HG02642 (cell line): ENCODE measurements around the gene CST3.
"Not testable (repeated sequence)": the region's sequence is repeated elsewhere in the genome, so short reads cannot be mapped to it uniquely, and the experiment has no call there.

ENCODE experiments used
- ATAC-seq: cut with Tn5 transposase; IDR thresholded peaks from one replicate; pipeline ENCODE4 v1.9.1; 2021; ENCODE audit warnings: mild to moderate bottlenecking; ENCODE audit not compliant: unreplicated experiment, poor library complexity

CST3 gene, protein sequence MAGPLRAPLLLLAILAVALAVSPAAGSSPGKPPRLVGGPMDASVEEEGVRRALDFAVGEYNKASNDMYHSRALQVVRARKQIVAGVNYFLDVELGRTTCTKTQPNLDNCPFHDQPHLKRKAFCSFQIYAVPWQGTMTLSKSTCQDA

DNA sequence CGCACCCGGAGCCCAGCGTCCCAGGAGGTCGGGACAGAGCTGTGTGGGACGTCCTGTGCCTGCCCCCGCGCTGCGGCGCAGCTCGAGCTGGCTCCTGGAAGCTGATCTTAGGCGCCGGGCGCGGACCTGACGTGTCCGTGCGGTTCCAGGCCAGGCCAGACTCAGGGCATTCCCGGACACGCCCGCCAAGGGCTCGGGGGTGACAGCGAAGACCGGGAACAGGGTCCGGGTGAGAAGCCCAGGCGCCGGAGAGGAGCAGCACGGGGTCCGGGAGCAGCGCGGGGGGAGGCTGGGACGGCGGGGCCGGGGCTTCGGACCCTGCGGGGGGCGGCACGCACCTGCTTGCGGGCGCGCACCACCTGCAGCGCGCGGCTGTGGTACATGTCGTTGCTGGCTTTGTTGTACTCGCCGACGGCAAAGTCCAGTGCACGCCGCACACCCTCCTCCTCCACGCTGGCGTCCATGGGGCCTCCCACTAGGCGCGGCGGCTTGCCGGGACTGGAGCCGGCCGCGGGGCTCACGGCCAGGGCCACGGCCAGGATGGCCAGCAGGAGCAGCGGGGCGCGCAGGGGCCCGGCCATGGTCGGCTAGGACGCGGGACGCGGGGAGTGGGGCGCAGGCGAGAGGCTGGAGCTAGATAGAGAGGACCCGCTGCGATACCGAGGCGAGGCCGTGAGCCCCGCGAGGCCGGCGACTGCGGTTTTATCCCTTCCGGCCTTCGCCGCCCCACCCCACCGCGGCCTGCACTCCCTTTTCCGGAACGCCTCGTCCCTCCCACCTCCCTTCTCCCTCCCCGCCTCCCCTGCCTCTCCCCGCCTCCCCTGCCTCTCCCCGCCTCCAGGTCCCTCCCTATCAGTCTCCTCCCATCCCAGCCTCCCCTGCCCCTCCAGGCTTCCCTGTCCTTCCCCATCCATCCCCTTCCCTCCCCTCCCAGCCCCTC, at the start of gene CST3:
CST3 (minus strand) TSS at position 674 of the 940 bp plus-strand sequence; CDS start at position 581, 93 bp downstream.
- ATAC-seq = peak; percentile 70

DNA sequence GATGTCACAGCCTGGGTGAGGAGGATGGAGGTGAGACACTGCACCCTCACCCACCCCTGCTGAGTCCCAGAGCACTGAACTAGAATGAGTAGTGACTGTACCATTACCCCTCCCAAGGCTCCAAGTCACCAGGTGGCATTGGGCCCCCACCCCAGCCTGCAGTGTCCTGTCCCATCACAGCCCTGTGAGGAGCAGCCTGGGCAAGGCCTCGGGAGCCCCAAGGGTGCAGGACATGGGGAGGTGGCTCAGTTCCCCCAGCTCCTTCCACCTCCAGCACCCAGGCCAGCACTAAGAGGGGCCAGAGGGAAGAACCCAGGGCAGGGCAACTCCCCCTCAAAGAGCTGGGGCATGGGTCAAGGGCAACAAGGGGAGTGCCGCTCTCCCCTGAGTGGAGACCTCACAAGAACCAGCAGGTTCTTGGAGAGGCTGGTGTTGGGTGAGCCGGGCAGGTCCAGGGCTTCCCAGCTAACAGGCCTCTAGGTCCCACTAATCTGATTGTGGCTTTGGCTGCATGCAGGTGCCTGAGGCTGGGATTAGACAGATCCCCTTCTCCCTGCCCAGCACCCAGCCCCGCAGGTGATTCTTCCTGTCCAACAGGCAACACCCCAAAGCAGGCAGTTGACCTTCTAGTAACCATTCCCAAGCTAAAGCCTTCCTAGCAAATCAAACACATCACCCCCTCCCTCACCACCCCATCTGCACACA, 48.4 kb upstream of the CST3 start:
- ATAC-seq = no peak

DNA sequence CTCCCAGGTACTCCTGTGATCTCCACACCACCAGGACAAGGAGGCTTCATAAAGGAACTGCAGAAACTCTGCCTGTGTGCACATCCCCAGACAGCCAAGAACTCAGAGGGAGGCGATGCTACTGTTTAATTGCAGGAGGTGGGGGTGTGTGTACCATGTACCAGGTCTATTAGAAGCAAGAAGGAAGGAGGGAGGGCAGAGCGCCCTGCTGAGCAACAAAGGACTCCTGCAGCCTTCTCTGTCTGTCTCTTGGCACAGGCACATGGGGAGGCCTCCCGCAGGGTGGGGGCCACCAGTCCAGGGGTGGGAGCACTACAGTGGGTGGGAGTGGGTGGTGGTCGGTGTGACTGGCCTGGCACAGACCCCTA, 47.8 kb upstream of the CST3 start:
- not testable (repeated sequence) for ATAC-seq

DNA sequence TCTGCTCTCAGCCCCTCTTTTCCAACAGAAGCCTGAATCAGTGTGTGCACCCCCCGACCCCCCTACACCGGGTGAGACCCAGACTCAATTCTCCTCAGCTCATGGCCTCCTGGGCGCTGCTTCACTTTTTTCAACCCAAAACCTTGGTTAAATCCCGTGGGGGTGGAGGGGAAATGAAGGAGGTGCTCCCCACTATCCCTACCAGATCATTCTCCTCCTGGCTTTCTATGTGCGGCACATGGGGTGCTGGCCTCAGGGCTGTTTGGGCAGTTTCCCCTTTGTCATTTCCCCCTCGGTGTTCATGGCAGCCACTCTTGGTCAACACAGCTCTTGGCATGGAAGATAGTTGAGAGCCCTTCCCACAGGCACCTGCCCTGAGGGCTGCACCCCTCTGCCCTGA, 46.5 kb upstream of the CST3 start:
- no peak for ATAC-seq

DNA sequence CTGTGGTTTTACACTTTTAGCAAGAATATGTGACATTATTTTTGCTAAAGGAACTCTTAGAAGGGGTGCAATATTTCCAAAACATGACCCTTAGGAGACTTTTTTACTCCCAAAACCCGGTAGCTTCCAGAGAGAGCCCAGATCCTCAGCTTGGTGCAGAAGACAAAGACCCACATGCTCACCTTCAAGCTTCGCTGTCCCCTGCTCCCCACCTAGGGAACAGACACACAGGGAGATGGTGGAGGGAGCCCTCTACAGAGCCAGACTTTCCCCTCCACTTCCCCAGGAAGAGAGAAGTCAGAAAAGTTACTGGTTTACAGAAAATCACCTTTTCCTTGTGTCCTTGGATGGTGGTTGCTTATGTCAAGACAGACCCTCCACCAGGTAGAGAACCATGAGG, 46.1 kb upstream of the CST3 start:
- ATAC-seq = no peak

DNA sequence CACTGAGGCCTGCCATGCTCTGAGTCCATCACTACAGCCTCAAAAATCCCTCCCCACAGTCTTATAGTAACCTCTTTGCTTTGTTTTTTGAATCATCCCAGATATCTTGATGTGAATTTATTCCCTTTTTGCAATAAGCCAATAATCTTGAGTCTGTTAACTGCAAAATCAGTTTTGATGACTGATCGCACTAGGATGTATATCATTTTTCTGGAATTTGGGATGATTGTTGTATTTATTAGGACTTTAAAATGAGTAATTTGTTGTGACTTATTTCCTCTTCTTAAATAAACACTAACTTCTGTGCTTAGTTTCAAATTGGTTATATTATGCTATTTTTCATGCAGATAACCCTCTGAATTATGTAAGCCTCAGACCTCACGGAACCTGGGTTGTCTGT, 45.5 kb upstream of the CST3 start:
- ATAC-seq = no peak

DNA sequence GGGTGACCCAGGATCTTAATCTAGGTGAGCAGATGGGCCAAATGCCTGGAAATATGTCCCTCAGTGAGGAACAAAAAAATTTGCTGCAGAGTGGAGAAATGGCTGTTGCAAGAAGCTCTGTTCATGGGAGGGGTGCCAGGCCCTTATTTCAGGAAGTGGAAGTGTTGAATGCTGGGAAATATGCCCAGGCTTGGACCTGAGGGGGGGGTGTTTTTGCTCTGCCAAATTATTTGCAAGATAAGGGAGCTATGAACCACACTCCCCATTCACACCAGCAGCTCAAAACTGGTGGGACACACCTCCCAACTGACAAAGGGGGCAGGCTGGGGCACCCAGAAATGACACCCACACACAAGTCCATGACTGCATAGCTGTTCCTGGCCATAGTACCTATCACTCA, 42.4 kb upstream of the CST3 start:
- no peak for ATAC-seq

DNA sequence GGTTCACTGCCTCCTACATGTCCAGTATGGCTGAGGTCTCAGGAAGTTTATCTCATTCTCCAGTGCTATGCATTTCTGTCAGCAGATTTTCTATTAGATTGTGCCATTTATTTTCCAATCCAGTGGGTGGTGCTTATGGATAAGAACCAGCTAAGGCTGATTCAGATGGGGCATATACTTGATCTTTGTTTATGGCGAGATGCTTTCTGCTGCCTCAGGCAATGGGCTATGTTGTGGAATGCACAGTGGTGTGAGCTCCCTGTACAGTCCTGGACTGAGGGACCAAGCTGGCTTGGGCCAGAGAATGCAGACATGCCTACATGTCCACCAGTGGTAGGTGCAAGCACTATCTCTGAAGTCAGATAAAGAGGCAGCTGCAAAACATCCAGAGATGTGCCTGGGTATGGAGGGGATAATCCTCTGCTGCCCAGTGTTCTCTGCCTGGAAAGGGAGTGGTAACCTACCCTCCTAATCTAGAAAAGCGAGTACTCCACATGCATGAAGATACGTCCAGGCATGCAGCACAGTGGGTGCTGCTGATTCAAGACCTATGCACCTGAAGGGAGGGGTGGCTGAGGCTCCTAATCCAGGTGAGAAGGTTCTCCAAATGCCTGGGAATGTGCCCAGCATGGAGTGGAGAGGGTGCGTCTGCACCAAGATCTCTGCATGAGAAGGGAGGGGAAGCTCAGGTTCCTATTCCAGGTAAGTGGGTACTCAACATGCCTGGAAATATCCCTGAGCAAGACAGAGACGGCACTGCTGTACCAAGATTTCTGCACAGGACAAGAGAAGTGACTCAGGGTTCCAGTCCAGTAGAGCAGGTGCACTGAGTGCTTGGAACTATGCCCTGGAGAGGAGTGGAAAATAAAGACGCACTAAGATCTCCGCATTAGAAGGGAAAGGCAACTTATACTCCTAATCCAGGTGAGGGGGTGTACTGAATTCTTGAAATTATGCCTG, 41.7 kb upstream of the CST3 start:
- ATAC-seq = no peak

DNA sequence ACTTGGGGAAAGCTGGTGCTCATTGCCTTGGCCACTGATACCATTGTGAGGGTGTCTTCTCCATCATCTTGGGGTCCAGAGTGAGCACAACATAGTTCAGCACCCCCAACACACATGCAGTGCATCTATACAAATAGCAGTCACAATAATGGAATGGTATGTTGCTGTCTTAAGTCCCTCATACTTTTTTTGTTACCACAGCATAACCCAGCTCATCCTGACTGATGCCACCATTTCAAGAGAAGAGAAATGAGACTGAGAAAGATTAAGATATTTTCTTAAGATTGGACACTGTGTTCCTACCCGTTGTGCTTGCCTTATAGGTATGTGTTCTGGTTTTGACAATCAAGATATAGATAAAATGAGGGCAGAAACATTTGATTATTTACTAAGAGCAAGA, 35.5 kb upstream of the CST3 start:
- no peak for ATAC-seq

DNA sequence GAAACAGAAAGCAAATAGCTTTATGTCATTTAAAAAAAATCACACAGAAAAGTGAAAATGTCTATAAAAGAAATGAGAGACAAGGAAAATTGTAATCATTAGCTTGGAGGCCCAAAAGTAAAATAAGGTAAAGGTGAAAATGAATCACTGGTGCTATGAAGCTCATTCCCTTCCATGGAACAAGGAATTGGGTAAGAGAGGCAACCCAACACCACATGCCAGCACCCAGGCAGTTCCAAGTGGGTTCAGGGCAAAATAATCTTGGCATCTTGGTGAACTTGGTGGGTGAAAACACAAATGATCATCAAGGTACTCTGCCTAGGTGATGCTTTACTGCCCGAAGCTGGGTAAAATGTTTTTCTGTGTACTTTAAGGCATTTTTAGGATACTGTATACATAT, 34.4 kb upstream of the CST3 start:
- no peak for ATAC-seq

DNA sequence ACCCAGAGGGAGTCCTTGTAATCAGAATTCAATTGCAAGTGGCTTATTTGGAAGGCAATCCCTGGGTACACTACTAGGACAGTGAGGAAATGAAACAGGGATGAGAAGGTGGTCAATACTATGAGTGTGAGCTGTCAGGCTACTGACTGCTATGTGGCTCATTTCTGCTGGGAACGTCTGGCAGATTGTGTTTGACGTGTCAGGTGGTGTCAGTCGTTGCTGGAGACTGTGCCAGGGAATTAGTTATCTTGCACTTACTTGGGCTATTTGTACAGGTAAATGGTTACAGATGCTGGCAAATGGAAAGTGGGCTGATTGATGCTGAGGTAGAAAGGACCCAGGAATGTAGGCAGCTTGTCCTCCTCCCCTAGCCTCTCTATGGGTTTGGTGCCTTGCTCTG, 33.7 kb upstream of the CST3 start:
- no peak for ATAC-seq

DNA sequence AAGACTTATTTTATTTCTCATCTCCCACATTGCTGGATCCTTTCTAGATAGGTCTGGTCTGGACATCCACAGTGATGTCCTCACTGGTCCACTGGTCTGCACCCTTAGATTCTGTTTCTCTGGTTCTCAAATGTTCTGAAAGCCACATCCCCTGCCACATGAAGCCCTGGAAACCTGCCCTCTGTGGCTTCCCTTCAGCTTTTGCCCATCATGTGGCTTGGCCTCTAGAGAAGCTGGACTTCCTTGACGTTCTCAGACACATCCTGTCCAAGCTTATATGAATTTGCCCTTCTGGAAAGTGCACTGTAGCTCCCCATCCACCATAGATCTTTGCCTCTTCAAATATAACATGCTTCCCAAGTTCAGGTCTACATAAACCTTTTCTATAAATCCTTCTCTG, 32.6 kb upstream of the CST3 start:
- ATAC-seq = no peak

DNA sequence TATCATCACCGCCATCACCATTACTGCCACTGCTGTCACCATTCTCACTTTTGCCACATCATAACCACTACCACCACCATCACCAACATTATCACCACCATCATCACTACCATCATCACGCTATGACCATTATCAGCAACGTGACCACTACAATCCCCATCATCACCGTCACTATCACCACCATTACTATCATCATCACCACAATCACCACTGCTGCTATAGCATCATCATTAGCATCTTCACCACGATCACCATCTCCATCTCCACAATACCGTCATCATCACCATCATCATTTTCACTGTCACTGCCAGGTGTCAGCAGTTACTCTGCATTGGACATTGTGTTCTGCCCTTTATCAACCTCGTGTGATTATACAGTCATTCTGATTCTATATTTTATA, 32.1 kb upstream of the CST3 start:
- ATAC-seq = no peak

DNA sequence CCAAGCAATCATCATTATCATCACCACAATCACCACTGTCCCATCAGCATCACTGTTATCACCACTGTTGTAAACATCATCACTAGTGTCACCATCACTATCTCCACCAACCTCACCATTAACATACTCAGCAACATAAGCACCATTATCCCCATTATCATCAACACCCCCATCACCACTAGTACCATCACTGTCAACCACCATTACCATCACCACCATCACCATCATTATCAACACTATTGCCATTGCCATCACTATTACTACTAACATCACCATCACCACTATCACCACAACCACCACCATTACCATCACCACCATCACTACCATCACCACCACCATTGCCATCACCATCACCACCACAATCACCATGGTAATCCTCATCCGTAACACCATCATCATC, 31.6 kb upstream of the CST3 start:
- ATAC-seq = no peak

DNA sequence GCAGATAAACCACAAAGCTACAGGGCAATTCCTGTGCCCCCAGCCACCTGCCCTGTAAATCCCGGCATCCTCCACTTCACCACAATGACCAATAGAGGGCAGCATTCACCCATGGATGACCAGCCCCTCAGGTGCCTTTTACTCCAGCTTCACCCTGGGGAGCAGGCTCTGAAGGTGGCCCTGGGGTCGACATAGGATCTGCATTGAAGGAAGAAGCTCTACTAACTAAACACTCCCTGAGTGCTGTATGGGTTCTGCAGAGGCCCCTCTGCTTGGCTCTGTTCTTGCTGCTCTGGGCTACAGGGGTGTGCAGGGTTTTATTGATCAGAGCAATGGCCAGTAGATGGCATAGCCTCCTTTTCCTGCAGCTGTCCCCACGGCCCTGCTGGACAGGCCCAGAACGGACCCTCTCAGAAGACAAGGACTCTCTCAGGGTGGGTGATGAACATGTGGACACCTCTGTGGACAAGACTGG, 30.8 kb upstream of the CST3 start:
- ATAC-seq = peak; percentile 75

DNA sequence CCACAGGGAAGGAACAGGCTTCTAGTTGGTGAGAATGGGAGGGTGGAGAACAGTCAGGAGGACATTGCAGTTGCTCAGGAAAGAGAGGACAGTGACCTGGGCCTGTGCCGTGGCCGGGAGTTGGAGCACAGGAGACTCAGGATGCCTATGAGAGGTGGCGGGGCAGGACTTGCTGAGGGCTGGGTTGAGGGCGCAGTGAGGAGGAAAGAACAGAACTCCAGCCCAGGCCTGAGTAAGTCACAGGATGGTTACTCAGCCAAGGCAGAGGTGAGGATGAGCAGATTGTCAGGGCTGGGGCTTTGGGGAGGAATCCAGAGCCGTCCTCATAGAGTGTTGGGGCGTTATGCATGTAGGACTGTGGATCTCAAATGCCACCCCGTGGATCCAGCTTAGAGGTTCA, 29.9 kb upstream of the CST3 start:
- no peak for ATAC-seq

DNA sequence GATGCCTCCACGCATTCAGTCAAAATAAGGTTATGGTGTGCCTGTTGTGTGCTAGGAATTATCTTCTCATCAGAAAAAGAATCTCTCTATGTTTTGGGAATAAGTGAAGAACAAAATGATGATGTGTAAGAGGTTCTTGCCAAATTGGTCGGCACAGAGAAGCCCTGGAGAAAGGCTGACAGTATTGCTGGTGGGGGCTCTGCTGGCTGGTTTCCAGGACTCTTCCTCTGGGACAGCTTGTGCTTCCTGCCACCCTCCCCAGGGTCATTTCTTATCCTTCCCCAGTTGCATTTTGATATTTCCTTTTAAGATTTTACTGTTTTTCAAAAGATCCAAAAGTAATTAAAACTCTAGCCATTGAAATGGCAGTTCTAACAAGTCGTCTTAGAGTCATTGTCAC, 28.9 kb upstream of the CST3 start:
- ATAC-seq = no peak

DNA sequence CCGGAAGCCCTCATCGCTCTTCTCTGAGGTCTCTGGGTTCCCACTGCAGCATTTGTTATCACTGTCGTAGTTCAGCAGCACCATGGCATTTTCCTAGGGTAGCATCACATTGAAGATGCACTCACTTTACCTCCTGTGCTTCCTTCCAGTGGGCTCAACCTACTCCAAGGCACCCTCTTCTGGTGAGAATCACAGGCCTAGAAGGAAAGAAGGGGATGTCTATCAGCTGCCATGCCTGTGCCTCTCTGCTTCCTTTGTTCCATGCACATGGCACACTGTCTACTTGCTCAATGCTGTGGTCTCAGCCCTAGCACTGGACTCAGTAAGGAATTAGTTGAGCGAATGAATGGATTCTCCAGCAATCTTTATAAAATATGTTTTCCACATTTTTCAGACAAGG, 28.4 kb upstream of the CST3 start:
- ATAC-seq = no peak

DNA sequence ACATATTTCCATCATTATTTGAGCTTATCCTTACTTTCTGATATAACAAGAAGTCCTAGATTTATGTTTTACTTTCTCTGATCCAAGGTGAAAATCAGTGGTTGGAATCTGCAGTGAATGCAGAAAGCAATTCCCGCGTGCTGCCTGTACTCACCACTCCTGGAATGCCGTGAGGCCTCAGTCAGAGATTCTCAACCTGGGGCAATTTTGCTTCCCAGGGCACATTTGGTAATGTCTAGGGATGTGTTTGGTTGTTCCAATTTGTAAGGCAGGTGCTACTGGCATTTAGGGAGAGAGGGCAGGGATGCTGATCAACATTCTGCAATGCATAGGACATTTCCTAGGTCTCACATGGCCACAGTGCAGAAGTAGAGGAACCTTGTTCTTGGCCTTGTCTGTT, 27.2 kb upstream of the CST3 start:
- ATAC-seq = no peak

DNA sequence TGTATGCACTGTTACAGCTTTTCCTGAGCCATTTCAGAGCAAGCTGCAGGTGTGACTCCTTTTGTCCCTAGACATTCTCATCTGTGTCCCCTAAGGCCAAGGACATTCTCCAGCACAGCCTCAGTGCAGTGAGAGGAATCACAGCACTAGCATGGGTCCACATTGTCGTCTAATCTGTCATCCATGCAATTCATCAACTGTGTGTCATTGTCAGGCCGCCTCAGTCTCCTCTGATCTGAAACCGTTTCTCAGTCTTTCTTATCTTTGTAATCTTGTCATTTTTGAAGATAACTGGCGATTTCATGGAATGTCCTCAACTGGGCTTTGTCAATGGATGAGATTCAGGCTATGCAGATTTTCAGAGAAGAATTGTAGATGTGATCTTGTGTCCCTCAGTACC, 26.3 kb upstream of the CST3 start:
- ATAC-seq = not testable (repeated sequence)
